Panc1 (cell line): ENCODE results near the gene DPM3.
"Not testable (repeated sequence)": the region's sequence is repeated elsewhere in the genome, so short reads cannot be mapped to it uniquely, and the experiment has no call there.

ENCODE experiments used
- CTCF ChIP-seq: fragments of 450-650 bp; IDR thresholded peaks from 2 replicates; pipeline ENCODE4 v1.5.1; 2017; ENCODE audit warnings: mild to moderate bottlenecking
- POLR2AphosphoS5 ChIP-seq: IDR thresholded peaks from 2 replicates; pipeline ENCODE4 v1.6.1; 2012; ENCODE audit warnings: mild to moderate bottlenecking, low read depth, low read length, moderate library complexity
- REST ChIP-seq, 2 experiments: IDR thresholded peaks; 2 replicates each; pipeline ENCODE4 v1.6.1; 2011 to 2012; ENCODE audit warnings: low read depth in 2 of 2, control low read depth in 1 of 2, low read length in 1 of 2, mild to moderate bottlenecking in 1 of 2, moderate library complexity in 1 of 2; ENCODE audit not compliant: insufficient read depth in 1 of 2
- SIN3A ChIP-seq: IDR thresholded peaks from 2 replicates; pipeline ENCODE4 v1.6.1; 2012; ENCODE audit warnings: low read depth, mild to moderate bottlenecking, low read length, moderate library complexity, borderline replicate concordance; ENCODE audit not compliant: insufficient read depth
- TCF7L2 ChIP-seq: IDR thresholded peaks from 2 replicates; pipeline ENCODE4 v1.6.1; 2011; ENCODE audit warnings: mild to moderate bottlenecking, low read depth, low read length, inconsistent platforms

DNA sequence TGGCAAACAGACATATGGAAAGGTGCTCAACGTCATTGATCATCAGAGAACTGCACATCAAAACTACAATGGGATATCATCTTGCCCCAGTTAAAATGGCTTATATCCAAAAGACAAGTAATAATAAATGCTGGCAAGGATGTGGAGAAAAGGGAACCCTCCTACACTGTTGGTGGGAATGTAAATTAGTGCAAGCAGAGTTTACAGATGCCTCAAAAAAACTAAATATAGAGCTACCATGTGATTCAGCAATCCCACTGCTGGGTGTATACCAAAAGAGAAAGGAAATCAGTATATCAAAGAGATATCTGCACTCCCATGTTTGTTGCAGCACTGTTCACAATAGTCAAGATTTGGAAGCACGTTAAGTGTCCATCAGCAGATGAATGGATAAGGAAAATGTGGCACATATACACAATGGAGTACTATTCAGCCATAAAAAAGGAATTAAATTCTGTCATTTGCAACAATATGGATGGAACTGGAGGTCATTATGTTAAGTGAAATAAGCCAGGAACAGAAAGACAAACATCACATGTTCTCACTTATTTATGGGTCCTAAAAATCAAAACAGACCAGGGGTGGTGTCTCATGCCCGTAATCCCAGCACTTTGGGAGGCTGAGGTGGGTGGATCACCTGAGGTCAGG lies 15.8 kb upstream of the DPM3 start:
- not testable (repeated sequence) for TF ChIP-seq CTCF; POLR2AphosphoS5; REST (IDR thresholded peaks at IDR 0.05; ENCODE audit: insufficient read depth in 1 of 2, low read depth in 2 of 2, low read length in 1 of 2); SIN3A; TCF7L2
